ENCODE results near the gene DET1.
"Not testable (repeated sequence)": the region's sequence is repeated elsewhere in the genome, so short reads cannot be mapped to it uniquely, and the experiment has no call there.

DET1 gene

DNA sequence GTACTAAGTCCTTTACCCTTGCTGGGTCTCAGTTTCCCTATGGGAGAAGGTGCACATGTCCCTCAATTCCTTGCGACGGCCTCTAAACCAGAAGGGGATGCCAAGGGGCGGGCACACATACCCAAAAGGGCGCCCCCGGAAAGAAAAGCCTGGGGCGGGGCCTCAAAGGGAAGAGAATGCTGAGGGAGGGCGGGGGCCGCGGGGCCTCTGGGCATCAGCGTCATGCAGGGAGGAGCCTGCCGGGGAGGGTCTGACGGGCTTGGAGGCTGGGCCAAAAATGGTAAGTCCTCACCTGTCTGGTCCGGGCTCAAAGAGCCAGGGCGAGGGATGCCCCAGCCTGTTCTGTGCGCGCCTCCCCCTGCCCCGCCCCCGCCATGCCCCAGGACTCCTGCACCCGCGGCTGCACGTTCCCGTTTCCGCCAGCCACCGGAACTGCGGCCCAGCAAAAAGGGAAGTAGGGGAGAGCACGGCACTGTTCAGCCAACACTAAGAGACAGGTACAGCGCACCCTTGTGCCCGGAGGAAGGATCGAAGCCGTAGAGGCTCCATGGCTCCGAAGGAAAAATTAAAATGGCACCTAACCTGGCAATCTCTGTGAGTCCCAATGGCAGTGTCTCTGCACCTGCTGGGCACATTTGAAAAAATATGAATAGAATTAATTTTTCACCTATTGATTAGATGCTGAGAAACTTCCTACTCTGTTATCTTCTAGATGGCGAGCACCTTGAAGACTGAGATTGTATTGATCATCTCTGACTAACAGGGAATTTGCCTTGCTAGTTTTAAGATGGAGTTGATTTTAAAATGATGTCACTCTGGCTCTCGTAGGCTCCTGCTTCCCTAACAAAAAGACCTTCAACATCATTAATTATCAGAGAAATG lies at the start of gene DET1:
DET1 (minus strand) TSS at position 434 of the 882 bp plus-strand sequence. CDS start 14,976 bp downstream, outside the sequence.
- DNase-seq: peak; percentile 88

GRCh38 chr15:88591384-88591783 lies 44.9 kb upstream of the DET1 start:
- no peak for DNase-seq

DNA sequence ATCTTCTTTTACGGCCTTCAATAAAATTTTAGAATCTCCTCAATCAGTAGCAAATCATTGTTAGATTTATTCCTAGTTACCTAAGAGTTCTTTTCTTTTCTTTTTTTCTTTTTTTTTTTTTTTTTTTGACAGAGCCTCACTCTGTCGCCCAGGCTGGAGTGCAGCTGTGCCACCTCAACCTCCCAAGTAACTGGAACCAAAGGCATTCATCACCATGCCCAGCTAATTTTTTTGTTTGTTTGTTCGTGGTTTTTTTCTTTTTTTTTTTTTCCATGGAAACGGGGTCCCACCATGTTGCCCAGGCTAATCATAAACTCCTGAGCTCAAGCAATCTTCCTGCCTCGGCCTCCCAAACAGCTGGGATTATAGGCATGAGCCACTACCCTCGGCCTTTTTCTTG lies 44.3 kb upstream of the DET1 start:
- DNase-seq: no peak

DNA sequence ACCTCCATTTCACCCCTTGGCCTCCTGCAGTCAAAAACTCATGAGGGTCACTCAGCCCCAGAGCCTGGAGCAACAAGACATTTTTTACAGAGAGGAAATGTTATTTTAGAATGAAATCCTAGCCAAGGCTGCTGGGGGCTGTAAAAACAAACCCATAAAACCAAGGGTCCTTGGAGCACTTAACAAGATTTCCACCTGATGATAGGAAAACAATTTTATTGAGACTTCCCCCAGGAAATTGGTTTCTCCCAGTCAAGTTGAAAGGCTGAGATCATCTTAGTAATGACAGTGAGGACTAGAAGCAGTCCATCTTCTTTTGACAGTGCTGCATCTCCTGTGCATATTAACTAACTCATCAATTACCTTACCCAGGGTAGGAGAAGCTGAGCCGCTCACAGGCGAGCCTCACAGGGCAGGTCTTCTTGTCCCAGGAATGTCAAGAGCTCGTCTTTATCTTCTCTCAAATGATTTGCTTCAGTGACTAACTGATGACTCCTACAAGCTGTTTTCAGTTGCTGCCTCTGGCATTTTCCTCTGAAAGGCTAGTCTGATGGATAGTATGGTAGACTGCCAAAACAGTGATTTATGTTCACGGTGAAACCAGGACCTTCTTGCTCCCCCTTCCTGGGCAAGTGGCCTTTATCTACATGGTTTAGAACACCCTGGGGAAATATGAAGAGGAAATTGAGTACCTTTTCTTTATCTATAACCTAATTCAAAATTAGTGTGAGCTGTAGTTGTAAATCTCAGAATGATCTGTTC lies 40.1 kb upstream of the DET1 start:
- no peak for DNase-seq

- no peak for DNase-seq
Observed at GRCh38 chr15:88580532-88580931, 34.1 kb upstream of the DET1 start.

GRCh38 chr15:88579322-88579721 lies 32.8 kb upstream of the DET1 start:
- no peak for DNase-seq

DNA sequence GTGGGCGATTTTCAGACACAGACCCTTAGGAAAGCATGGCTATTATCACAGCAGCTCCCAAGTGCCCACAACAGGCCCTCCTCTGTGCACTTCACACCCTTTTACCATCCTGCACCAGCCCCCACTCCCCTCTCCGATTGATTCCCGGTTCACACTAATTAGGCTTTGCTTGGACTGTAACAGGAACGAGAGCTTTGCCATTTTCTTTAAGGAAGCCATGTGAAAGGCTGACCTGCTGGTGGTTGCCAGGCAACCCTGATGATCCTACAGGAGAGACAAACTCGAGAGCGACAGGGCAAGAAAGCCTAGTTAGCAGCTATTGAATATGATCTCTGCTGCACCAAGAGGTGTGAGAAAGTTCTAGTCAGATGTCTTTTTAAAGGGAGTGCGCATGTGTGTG lies 28.2 kb upstream of the DET1 start:
- DNase-seq: peak; percentile 10

DNA sequence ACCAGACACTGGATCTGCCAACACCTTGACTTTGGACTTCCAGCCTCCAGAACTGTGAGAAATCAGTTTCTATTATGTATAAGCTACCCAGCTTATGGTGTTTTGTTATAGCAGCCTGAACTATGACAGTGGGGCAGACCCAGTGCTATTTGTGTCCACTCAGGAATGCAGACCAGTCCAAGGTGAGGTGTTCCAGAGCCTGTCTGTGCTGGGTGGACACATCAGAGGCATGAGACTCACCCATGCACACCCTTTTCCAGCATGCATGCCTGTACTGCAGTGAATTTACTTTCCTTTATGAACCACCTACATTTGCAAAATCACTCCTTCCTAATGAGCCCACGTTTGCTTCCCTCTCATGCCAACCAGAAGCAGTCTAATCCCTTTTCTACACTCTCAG lies 27.6 kb upstream of the DET1 start:
- DNase-seq: no peak

DNA sequence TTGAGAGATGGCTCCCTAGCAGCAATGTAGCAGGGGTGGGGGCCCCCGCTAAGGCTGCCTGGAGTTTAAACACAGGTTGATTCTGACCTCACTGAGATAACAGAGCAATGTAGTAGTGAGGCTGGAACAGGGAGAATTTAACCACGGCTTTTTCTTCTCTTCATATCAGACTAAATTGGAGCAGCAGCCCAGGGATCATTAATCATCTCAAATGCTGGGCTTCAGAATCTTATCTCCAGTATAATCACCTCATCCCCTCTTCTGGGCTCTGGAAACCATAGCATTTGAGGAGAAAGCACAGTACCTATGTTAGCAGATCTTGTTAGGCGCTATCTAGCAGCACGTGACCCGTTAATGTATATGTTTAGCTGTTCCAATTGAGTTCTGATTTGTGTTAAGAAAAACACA lies 25.4 kb upstream of the DET1 start:
- DNase-seq: peak; percentile 22

- DNase-seq: no peak
Observed at GRCh38 chr15:88571153-88571851, 24.8 kb upstream of the DET1 start.

DNA sequence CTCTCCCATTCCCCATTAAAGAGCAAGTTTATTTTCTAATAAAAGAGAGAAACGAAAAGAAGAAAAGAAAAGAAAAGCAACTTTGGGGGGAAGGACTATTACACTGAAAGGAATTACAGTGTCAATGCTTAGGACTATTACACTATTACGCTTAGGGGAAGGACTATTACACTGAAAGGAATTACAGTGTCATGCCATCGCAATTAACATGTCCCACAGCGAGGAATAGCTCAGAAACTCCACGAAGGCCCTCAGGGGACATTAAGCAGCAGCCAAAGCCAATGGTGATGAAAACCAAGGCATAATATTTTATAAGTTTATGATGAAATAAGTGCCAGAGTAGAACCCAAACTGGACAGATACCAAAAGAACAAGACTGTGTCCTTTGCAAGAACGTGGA lies 22.1 kb upstream of the DET1 start:
- DNase-seq: no peak

GRCh38 chr15:88564741-88565140 lies 18.3 kb upstream of the DET1 start:
- no peak for DNase-seq

DNA sequence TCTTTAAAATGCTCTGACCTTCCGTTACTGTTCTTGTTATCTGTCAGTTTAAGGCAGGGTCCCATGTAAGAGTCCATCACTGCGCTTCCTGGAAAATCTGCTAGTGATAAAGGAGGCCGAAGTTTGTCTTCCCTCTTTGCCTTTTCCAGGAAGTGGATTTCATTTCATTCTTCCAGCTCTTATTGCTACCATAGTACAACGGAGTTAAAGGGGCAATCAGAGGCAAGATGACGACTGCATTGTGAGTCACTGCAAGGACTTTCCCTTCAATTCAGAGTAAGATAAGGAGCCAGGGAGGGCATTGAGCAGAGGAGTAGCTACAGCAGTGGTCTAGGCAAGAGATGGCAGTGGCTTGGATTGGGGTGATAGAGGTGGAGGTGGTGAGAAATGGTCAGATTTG lies 17.2 kb upstream of the DET1 start:
- no peak for DNase-seq

DNA sequence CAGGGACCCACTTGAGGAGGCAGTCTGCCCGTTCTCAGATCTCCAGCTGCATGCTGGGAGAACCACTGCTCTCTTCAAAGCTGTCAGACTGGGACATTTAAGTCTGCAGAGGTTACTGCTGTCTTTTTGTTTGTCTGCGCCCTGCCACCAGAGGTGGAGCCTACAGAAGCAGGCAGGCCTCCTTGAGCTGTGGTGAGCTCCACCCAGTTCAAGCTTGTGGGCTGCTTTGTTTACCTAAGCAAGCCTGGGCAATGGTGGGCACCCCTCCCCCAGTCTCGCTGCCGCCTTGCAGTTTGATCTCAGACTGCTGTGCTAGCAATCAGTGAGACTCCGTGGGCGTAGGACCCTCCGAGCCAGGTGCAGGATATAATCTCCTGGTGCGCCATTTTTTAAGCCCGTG lies 13.1 kb upstream of the DET1 start:
- not testable (repeated sequence) for DNase-seq

GRCh38 chr15:88558026-88558425 lies 11.5 kb upstream of the DET1 start:
- not testable (repeated sequence) for DNase-seq

GRCh38 chr15:88548009-88548408 lies 1.5 kb upstream of the DET1 start:
- peak; percentile 21 for DNase-seq

DNA sequence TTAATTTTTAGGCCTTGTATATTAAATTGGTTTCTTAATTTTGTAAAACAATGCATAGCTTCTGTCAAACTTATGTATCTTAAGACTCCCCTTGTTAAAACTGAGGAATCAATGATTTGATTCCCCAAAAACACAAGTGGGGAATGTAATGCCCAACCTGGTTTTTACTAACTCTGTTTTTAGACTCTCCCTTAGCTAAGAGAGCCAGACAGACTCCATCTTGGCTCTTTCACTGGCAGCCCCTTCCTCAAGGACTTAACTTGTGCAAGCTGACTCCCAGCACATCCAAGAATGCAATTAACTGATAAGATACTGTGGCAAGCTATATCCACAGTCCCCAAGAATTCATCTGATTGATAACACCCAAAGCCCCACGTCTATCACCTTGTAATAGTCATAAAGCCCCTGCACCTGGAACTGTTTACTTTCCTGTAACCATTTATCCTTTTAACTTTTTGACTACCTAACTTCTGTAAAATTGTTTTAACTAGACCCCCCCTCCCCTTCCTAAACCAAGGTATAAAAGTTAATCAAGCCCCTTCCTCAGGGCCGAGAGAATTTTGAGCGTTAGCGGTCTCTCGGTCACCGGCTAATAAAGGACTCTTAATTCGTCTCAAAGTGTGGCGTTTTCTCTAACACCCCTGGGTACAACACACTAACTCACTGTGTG lies 768 bp downstream of the DET1 start:
- not testable (repeated sequence) for DNase-seq

- no peak for DNase-seq
Observed at GRCh38 chr15:88543065-88543776, 3.3 kb downstream of the DET1 start.

DNA sequence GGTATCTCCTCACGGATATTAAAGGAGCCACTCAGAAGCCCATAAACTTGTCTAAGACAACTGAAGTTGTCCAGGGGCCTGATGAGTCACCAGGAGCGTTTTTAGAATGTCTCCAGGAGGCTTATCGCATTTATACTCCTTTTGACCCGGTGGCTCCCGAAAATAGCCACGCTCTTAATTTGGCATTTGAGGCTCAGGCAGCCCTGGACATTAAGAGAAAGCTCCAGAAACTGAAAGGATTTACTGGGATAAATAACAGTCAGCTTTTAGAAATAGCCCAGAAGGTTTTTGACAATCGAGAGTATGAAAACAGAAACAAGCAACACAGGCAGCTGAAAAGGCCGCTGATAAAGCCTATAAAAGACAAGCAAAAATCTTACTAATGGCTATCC lies 4.1 kb downstream of the DET1 start:
- no peak for DNase-seq

GRCh38 chr15:88541709-88542341 lies 4.7 kb downstream of the DET1 start:
- DNase-seq: no peak

- not testable (repeated sequence) for DNase-seq
Observed at GRCh38 chr15:88541111-88541510, 5.4 kb downstream of the DET1 start.

GRCh38 chr15:88540350-88540749 lies 6.1 kb downstream of the DET1 start:
- not testable (repeated sequence) for DNase-seq

All from NCI-H510A treated with DMSO at 0.1 percent for 48 hours (cell line).